Lower lobe of right lung (tissue), 2 donors: ENCODE data around the gene NINJ2. TPM values are rescaled to one million over a fixed set of nuclear protein-coding genes. Genes with fewer than 3 reads are reported as not detected.

Experiments used
- ATAC-seq, 2 donors: fragments of 200-7000 bp; cut with Tn5 transposase; one replicate each; pipeline ENCODE4 v1.9.1; 2020 to 2022; ENCODE audit warnings: mild to moderate bottlenecking in 2 of 2, moderate library complexity in 2 of 2
- DNase-seq: peaks from one replicate; pipeline ENCODE4 v3.0.0-alpha.2; 2020
- H3K27ac ChIP-seq: fragments of 200-600 bp; one replicate; pipeline ENCODE4 v1.8.0; 2022
- H3K27me3 ChIP-seq: fragments of 200-600 bp; one replicate; pipeline ENCODE4 v1.8.0; 2022; ENCODE audit warnings: low read depth
- H3K36me3 ChIP-seq: fragments of 200-600 bp; one replicate; pipeline ENCODE4 v1.8.0; 2022; ENCODE audit warnings: mild to moderate bottlenecking
- H3K4me1 ChIP-seq: fragments of 200-600 bp; one replicate; pipeline ENCODE4 v1.8.0; 2022
- H3K4me3 ChIP-seq: fragments of 200-600 bp; one replicate; pipeline ENCODE4 v1.8.0; 2022; ENCODE audit warnings: mild to moderate bottlenecking
- H3K9me3 ChIP-seq: fragments of 200-600 bp; one replicate; pipeline ENCODE4 v1.8.0; 2022
- intact Hi-C: fragments of 100-400 bp; cut with DNase I; formaldehyde crosslinking; loops from one replicate; pipeline ENCODE4 v1.11.0; 2022
- total RNA-seq: library from RNA; stranded (reverse); fragmentation: NEBNext Ultra II Directional; extraction: Animal tissue kit (Norgen Biotek cat#: 25700); gene quantifications from one replicate; pipeline ENCODE4 v1.2.1, GENCODE V29; 2021
- TF ChIP-seq, protein P1 (sequence below): fragments of 200-600 bp; IDR thresholded peaks from one replicate; pipeline ENCODE4 v1.8.0; 2022; ENCODE audit warnings: antibody characterized with exemption, mild to moderate bottlenecking
- donor health status: DM: no; HTN: yes; CAD: no; lungs with severe emphysema.

NINJ2 gene
- total RNA-seq, 1 donor from 2014 or later = 18.1 TPM

DNA sequence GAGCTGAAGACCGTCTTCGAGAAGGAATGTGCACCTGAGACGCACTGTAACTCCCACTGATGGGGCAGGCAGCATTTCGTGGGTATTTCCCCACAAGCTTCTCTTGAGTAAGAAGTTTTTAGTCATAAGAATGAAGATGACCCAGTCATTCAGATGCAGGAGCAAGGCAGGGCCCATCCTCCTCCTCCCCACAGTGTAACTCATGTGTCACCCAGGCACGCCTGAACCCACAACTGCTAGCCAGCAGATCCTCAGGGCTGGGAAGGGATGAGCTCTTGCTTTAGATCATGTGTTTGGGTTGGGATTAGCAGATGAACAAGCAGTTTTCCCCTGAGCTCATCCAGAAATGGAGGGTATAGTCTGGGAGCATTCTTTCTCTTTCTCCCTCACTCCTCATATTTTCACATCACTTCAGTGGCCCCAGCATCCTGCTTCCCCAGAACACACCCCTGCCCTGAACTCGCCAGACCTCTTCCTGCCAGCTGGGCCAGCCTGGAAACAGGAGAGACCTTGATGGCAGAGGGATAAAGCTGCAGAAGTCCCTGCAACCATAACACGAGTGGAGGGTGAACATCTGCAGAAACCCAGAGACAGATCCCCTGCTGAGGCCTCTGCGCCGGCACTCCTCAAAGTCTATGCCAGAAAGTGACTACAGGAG is 130.2 kb downstream of the NINJ2 start:
- Histone ChIP-seq H3K9me3 (no peaks in the 10 kb centered on the region), H3K4me3 (no peak overlapping the region), H3K27ac (no peak overlapping the region), H3K4me1 (no peaks in the 10 kb centered on the region), H3K36me3 (no peaks in the 10 kb centered on the region), H3K27me3 (no peaks in the 10 kb centered on the region)
- TF ChIP-seq, protein P1, sequence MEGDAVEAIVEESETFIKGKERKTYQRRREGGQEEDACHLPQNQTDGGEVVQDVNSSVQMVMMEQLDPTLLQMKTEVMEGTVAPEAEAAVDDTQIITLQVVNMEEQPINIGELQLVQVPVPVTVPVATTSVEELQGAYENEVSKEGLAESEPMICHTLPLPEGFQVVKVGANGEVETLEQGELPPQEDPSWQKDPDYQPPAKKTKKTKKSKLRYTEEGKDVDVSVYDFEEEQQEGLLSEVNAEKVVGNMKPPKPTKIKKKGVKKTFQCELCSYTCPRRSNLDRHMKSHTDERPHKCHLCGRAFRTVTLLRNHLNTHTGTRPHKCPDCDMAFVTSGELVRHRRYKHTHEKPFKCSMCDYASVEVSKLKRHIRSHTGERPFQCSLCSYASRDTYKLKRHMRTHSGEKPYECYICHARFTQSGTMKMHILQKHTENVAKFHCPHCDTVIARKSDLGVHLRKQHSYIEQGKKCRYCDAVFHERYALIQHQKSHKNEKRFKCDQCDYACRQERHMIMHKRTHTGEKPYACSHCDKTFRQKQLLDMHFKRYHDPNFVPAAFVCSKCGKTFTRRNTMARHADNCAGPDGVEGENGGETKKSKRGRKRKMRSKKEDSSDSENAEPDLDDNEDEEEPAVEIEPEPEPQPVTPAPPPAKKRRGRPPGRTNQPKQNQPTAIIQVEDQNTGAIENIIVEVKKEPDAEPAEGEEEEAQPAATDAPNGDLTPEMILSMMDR = no peak
- DNase-seq = no peak
- intact Hi-C loops = no loop called here
- no peak for ATAC-seq

DNA sequence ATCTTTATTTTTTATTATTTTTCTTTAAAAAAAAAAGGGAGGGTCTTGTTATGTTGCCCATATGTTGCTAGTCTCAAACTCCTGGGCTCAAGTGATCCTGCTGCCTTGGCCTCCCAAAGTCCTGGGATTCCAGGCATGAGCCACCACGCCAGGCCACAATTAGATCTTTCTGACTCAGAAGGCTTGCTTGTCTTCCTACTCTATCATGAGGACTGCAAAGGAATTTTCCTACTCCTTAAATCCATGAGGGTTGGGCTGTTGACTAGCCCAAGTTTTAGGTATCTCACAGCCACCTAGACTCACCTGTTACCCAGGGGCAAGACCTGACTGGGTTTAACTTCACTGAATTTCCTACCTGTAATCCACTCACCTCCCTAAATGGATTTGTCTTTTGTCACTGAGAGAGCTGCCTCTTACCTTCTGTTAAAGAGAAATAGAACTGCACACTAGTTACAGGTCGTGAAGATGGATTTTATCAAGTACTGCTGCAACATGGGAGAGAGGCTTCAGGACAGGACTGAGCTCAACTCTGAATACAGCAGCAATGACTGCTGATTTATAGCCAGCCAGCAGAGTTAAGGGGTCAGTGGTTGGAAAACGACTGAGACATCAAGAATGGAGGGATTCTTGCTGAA is 131.2 kb downstream of the NINJ2 start:
- H3K27ac ChIP-seq = no peak overlapping the region
- no peak overlapping the region for H3K4me3 ChIP-seq
- intact Hi-C loops = no loop called here
- H3K9me3 ChIP-seq = no peaks in the 10 kb centered on the region
- no peak for DNase-seq
- H3K36me3 ChIP-seq = no peaks in the 10 kb centered on the region
- H3K4me1 ChIP-seq = no peaks in the 10 kb centered on the region
- no peaks in the 10 kb centered on the region for H3K27me3 ChIP-seq
- peak in 1 of 2 donors; percentile 36 for ATAC-seq
- TF ChIP-seq, protein P1 = no peak

DNA sequence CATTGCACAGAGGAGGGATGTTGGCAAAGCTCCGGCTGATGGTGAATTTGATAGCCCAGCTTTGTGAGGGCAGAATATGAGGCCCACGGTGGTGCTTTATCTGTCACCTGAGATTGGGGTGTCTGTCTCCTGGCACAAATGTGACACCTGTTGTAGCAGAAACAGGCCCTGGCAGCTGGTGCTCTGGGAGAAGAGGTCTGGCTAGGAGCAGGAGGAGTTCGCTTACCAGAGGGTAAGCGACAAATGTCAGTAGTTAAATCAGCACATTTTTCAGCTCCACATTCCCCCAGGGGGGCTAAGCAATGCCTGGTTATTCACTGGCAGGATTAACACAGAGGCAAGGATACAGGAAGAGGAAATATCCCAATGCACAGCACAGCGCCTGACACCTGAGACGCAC is 132.4 kb downstream of the NINJ2 start:
- no peaks in the 10 kb centered on the region for H3K9me3 ChIP-seq
- H3K27ac ChIP-seq = no peak overlapping the region
- TF ChIP-seq, protein P1 = no peak
- no peak overlapping the region for H3K4me3 ChIP-seq
- DNase-seq (no peak), ATAC-seq (no peak)
- no peaks in the 10 kb centered on the region for H3K36me3 ChIP-seq
- H3K4me1 ChIP-seq = no peaks in the 10 kb centered on the region
- no peaks in the 10 kb centered on the region for H3K27me3 ChIP-seq
- intact Hi-C loops = no loop called here

DNA sequence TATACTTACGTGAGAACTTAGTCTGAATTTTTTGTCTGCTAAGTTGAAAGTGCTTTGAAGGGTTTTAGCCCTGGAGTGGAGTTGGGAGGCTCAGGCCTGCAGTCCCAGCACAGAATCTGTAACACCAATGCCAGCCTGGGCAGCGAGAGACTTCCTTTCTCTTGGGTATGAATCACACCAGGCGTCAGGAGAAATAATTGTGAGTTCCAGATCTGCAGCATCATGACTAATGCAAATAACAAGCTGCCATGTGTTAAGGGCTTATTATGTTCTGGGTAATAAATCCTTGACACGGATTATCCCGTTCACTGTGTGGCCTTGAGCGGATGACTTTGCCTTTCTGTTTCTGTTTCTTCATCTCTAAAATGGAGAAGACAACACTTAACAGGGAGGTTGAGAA is 132.9 kb downstream of the NINJ2 start:
- H3K4me3 ChIP-seq = no peak overlapping the region
- intact Hi-C loops = no loop called here
- H3K36me3 ChIP-seq = no peaks in the 10 kb centered on the region
- H3K4me1 ChIP-seq = no peaks in the 10 kb centered on the region
- H3K27me3 ChIP-seq = no peaks in the 10 kb centered on the region
- DNase-seq (no peak), ATAC-seq (no peak)
- no peaks in the 10 kb centered on the region for H3K9me3 ChIP-seq
- H3K27ac ChIP-seq = no peak overlapping the region
- TF ChIP-seq, protein P1 = no peak

DNA sequence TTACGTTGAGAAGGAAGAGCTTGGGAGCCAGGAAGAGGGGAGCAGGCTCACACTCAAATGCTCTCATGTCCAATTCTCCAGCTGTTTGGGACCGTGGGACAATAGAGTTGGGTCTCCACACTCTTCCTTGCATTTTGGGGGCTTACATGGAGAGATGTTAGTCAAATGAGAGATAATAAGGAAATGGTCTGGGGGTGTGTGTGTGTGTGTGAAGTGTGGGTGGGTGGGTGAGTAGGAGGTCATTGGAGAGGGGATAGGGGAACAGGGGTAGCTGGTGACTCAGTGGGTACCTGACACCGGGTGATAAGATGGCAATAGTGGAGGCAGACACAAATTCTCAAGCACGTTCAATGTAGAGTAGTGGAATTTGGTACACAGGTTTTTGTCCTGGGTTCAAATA is 135.5 kb downstream of the NINJ2 start:
- TF ChIP-seq, protein P1 = no peak
- H3K4me3 ChIP-seq = no peak overlapping the region
- intact Hi-C loops = loop anchor here (10.0 kb wide), 1 partner anchor 73 kb away; the partner anchor contains the start of gene B4GALNT3
- ATAC-seq (no peak), DNase-seq (no peak)
- no peaks in the 10 kb centered on the region for H3K4me1 ChIP-seq
- H3K9me3 ChIP-seq = no peaks in the 10 kb centered on the region
- H3K36me3 ChIP-seq = no peaks in the 10 kb centered on the region
- H3K27me3 ChIP-seq = no peaks in the 10 kb centered on the region
- no peak overlapping the region for H3K27ac ChIP-seq
